ENCODE data around the gene CACNG8. TPM values are rescaled to one million over a fixed set of nuclear protein-coding genes. Genes with fewer than 3 reads are reported as not detected.

The CACNG8 gene
- polyA plus RNA-seq, 3 donors = 0.05 TPM; not detected in 2

GRCh38 chr19:53927739-53928138, 35.0 kb upstream of the CACNG8 start:
- no peak overlapping the region for H3K4me3 Mint-ChIP-seq

DNA sequence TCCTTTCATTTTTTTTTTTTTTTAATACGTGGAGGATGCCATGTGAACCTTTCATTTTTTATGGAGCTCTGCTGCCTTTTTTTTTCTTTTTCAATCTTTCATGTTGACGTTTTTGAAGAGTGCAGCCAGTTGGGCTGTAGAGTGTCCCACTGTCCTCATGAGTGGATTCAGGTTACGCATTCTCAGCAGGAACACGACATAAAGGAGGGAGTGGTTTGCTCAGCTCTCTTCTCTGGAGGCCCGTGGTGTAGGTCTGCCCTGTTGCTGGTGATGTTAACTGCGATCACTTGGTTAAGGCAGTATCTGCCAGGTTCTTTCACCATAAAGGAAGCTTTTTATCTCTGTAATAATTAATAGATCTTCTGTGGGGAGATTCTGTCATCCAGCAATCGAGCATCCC, 26.7 kb upstream of the CACNG8 start:
- no peaks in the 10 kb centered on the region for H4K20me1 ChIP-seq (ENCODE audit: insufficient read depth, low read length)
- Mint-ChIP-seq H3K27me3 (ENCODE audit: low read depth in 3 of 3) (peaks cover 25 to 37% (median 35%) of the 10 kb centered on the region in 3 donors), H3K36me3 (no peaks in the 10 kb centered on the region), H3K27ac (no peak overlapping the region), H3K9me3 (peaks cover 0 to 2% (median 1%) of the 10 kb centered on the region in 7 donors), H3K4me3 (no peak overlapping the region), H3K4me1 (no peaks in the 10 kb centered on the region)
- peaks cover under 1 to 8% of the 10 kb centered on the region in 2 donors for H3K27me3 ChIP-seq (ENCODE audit: control insufficient read depth in 2 of 2, insufficient read depth in 2 of 2, low read length in 2 of 2)
- H3K36me3 ChIP-seq (replicated peaks in 1 of 2; ENCODE audit: control insufficient read depth in 1 of 2, insufficient read depth in 2 of 2, low read length in 2 of 2) = no peaks in the 10 kb centered on the region
- intact Hi-C loops (cut with micrococcal nuclease) = no loop called here
- no peak overlapping the region for H3K27ac ChIP-seq (ENCODE audit: low read depth in 1 of 2, low read length in 2 of 2)
- no peak overlapping the region for H2AFZ ChIP-seq (ENCODE audit: insufficient read depth, low read depth, low read length, poor library complexity, severe bottlenecking)
- no peak for TF ChIP-seq CTCF (IDR thresholded peaks at IDR 0.05)
- no peaks in the 10 kb centered on the region for H3K79me2 ChIP-seq (ENCODE audit: insufficient read depth, low read length)
- DNase-seq = no peak
- H3K9ac ChIP-seq (ENCODE audit: insufficient read depth, low read length, poor library complexity, severe bottlenecking) = no peak overlapping the region
- no peak overlapping the region for H3K4me3 ChIP-seq (replicated peaks in 1 of 3; ENCODE audit: low read depth in 2 of 3, low read length in 3 of 3)
- H3K4me1 ChIP-seq (ENCODE audit: control insufficient read depth in 1 of 2, insufficient read depth in 2 of 2, low read length in 2 of 2) = no peaks in the 10 kb centered on the region
- 73% methylated on average over 2 of the region's 7 CpGs for WGBS (ENCODE audit: insufficient coverage)
- no peak overlapping the region for H3K4me2 ChIP-seq (replicated peaks; ENCODE audit: extremely low read depth, low read length, poor library complexity, severe bottlenecking)
- no peaks in the 10 kb centered on the region for H3K9me3 ChIP-seq (replicated peaks in 1 of 2; ENCODE audit: control insufficient read depth in 1 of 2, insufficient read depth in 1 of 2, low read length in 2 of 2)

More at GRCh38 chr19:53927739-53928138, 35.0 kb upstream of the CACNG8 start:
- no peak overlapping the region for H3K4me3 ChIP-seq (replicated peaks in 1 of 3; ENCODE audit: low read depth in 2 of 3, low read length in 3 of 3)
- H3K27me3 Mint-ChIP-seq (ENCODE audit: low read depth in 3 of 3) = peaks cover 4 to 31% (median 4%) of the 10 kb centered on the region in 3 donors
- H3K79me2 ChIP-seq (ENCODE audit: insufficient read depth, low read length) = no peaks in the 10 kb centered on the region
- H3K9me3 Mint-ChIP-seq = peaks cover 0 to 14% (median 6%) of the 10 kb centered on the region in 7 donors
- no peak for TF ChIP-seq CTCF (IDR thresholded peaks at IDR 0.05)
- H3K9me3 ChIP-seq (replicated peaks in 1 of 2; ENCODE audit: control insufficient read depth in 1 of 2, insufficient read depth in 1 of 2, low read length in 2 of 2) = no peaks in the 10 kb centered on the region
- H3K27ac ChIP-seq (ENCODE audit: low read depth in 1 of 2, low read length in 2 of 2) = no peak overlapping the region
- H3K4me1 ChIP-seq (ENCODE audit: control insufficient read depth in 1 of 2, insufficient read depth in 2 of 2, low read length in 2 of 2) = no peaks in the 10 kb centered on the region
- H3K27ac Mint-ChIP-seq = no peak overlapping the region
- no peak overlapping the region for H3K4me2 ChIP-seq (replicated peaks; ENCODE audit: extremely low read depth, low read length, poor library complexity, severe bottlenecking)
- H4K20me1 ChIP-seq (ENCODE audit: insufficient read depth, low read length) = no peaks in the 10 kb centered on the region
- no peak overlapping the region for H3K9ac ChIP-seq (ENCODE audit: insufficient read depth, low read length, poor library complexity, severe bottlenecking)
- WGBS (ENCODE audit: insufficient coverage) = 5% methylated on average over 2 of the region's 8 CpGs
- H3K36me3 Mint-ChIP-seq = no peaks in the 10 kb centered on the region
- peak in 2 of 3 donors; percentile 18 to 21 for DNase-seq
- H2AFZ ChIP-seq (ENCODE audit: insufficient read depth, low read depth, low read length, poor library complexity, severe bottlenecking) = no peak overlapping the region
- H3K4me1 Mint-ChIP-seq = no peaks in the 10 kb centered on the region
- H3K36me3 ChIP-seq (replicated peaks in 1 of 2; ENCODE audit: control insufficient read depth in 1 of 2, insufficient read depth in 2 of 2, low read length in 2 of 2) = no peaks in the 10 kb centered on the region
- intact Hi-C loops (cut with micrococcal nuclease) = no loop called here
- no peaks in the 10 kb centered on the region for H3K27me3 ChIP-seq (ENCODE audit: control insufficient read depth in 2 of 2, insufficient read depth in 2 of 2, low read length in 2 of 2)

Measured in CD14-positive monocyte (primary cell).